Fibroblast of villous mesenchyme (primary cell): Measurements from ENCODE around the gene CALU. TPM values are rescaled to one million over a fixed set of nuclear protein-coding genes. Genes with fewer than 3 reads are reported as not detected.
A peak's percentile ranks its signal among the peaks of the same experiment; 100 is the strongest.

ENCODE experiments used
- DNase-seq: peaks from one replicate; pipeline ENCODE4 v3.0.0-alpha.2; 2010; ENCODE audit warnings: low read depth
- H3K4me3 ChIP-seq: 2 replicates; pipeline ENCODE4 v1.5.1; 2011; ENCODE audit warnings: low read depth, mild to moderate bottlenecking, low read length
- CTCF ChIP-seq: IDR thresholded peaks from 2 replicates; pipeline ENCODE4 v1.5.1; 2012; ENCODE audit warnings: low read depth, mild to moderate bottlenecking, low read length; ENCODE audit not compliant: insufficient read depth
- total RNA-seq: library from RNA; depleted of rRNA; stranded (reverse); fragments of >200 nt; gene quantifications from 2 replicates; pipeline ENCODE4 v1.2.3, GENCODE V29; 2012

Gene CALU
- total RNA-seq, 1 donor, result 855 TPM

- peak; percentile 38 for DNase-seq
- no peak overlapping the region for H3K4me3 ChIP-seq
- no peak for TF ChIP-seq CTCF
These were observed 31.1 kb downstream of the CALU start for GRCh38 chr7:128770233-128770632.

GRCh38 chr7:128773604-128774003 is 34.4 kb downstream of the CALU start:
- no peak for TF ChIP-seq CTCF
- no peak overlapping the region for H3K4me3 ChIP-seq
- DNase-seq, result no peak

- DNase-seq, result no peak
- no peak for TF ChIP-seq CTCF
- H3K4me3 ChIP-seq, result no peak overlapping the region
These were observed 35.0 kb downstream of the CALU start for GRCh38 chr7:128774029-128774689.

- no peak for TF ChIP-seq CTCF
- no peak for DNase-seq
These were observed 35.8 kb downstream of the CALU start for GRCh38 chr7:128774921-128775320.

GRCh38 chr7:128775744-128776474 is 36.8 kb downstream of the CALU start, which contains the start of gene OPN1SW:
TSS of gene OPN1SW (minus strand) at chr7:128775794. CDS start at chr7:128775781, 13 bp downstream.
- no peak for TF ChIP-seq CTCF
- no peak for DNase-seq
- H3K4me3 ChIP-seq, result no peak within 1 kb of the TSS

More at GRCh38 chr7:128774921-128775320, 35.8 kb downstream of the CALU start:
- no peak overlapping the region for H3K4me3 ChIP-seq

- no peak for DNase-seq
- no peak for TF ChIP-seq CTCF
- H3K4me3 ChIP-seq, result no peak overlapping the region
These were observed 38.3 kb downstream of the CALU start for GRCh38 chr7:128777156-128778123.
